Measurements from ENCODE around the gene WDR90. TPM values are rescaled to one million over a fixed set of nuclear protein-coding genes. Genes with fewer than 3 reads are reported as not detected.

WDR90 gene
- polyA plus RNA-seq, 2 of the 4 experiments (the other 2 are of a cell fraction) = 6.5 to 30.7 TPM

DNA sequence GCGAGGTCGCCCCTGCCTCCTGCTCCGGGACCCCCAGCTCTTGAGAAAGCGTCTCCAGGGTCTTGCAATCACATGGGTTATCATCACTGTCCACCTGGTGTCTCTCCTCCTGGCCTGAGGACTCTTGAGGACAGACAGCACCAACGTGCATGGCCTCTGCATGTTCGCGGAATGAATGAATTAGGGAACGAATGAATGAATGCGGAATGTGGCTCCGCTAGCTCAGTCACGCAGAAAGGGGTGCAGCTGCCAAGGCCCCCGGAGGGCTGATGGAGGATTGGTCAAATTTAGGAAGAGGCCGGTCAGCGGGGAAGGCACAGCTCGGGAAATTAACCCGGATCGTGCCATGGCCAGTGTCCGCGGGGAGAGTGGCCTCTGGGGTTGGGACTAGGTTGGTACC is 53.2 kb downstream of the WDR90 start (continued):
- no peak for TF ChIP-seq HOXB5 (CRISPR knock-in tag; IDR thresholded peaks at IDR 0.05)
- no peak for TF ChIP-seq BCL3 (IDR thresholded peaks at IDR 0.05)
- TF ChIP-seq RAD21 (conservative IDR thresholded peaks at IDR 0.05 in 1 of 2, IDR thresholded peaks at IDR 0.05 in 1 of 2) = no peak
- no peak for TF ChIP-seq CHD4 (IDR thresholded peaks at IDR 0.05; ENCODE audit: borderline replicate concordance)

- no peak overlapping the region for H3K4me3 ChIP-seq
- H3K27ac ChIP-seq = no peak overlapping the region
- 55% methylated on average over 6 of the region's 12 CpGs for WGBS (ENCODE audit: missing lambda C conversion rate)
- POLR2A ChIA-PET = interaction anchor here (1.4 kb wide), 1 partner anchor 13 kb away, joined by 4 read pairs; the partner anchor contains the start of gene WDR24
- ATAC-seq (peak in 1 of 2 experiments; percentile 28; a peak in 3 of 6 replicates), DNase-seq (ENCODE audit: low read depth in 1 of 2, low spot score in 1 of 2) (no peak), FAIRE-seq (no peak)
- H3K4me2 ChIP-seq = no peak overlapping the region
- H3K4me1 ChIP-seq = peaks cover 33% of the 10 kb centered on the region
- TF ChIP-seq RFX5 (IDR thresholded peaks at IDR 0.05) (no peak), HES2 (IDR thresholded peaks at IDR 0.05) (no peak), ZFP36 (IDR thresholded peaks at IDR 0.05; ENCODE audit: borderline replicate concordance, partially characterized antibody) (no peak), BCL3 (IDR thresholded peaks at IDR 0.05) (no peak), HOXB5 (CRISPR knock-in tag; IDR thresholded peaks at IDR 0.05) (no peak), POLR2AphosphoS2 (conservative IDR thresholded peaks at IDR 0.05; ENCODE audit: low read length) (no peak), HOXB13 (CRISPR knock-in tag; IDR thresholded peaks at IDR 0.05; ENCODE audit: low read depth) (no peak), EHF (CRISPR knock-in tag; IDR thresholded peaks at IDR 0.05) (no peak), HEYL (CRISPR knock-in tag; IDR thresholded peaks at IDR 0.05) (no peak), FOSL2 (IDR thresholded peaks at IDR 0.05) (no peak), FOSL2 (CRISPR knock-in tag; IDR thresholded peaks at IDR 0.05) (no peak), ZSCAN20 (CRISPR knock-in tag; IDR thresholded peaks at IDR 0.05) (no peak), FOSB (CRISPR knock-in tag; IDR thresholded peaks at IDR 0.05) (no peak), CBX8 (IDR thresholded peaks at IDR 0.05) (no peak), BHLHE40 (IDR thresholded peaks at IDR 0.05; ENCODE audit: low read depth, low read length) (no peak), NR3C1 (IDR thresholded peaks at IDR 0.05) (no peak)
- CTCF ChIA-PET = interaction anchor here (1.1 to 25.1 kb wide), 10 partner anchors 7 to 83 kb away, joined by 3 to 656 read pairs (median 10); partner anchors contain the start of genes ANTKMT, CCDC78, CIAO3 and HAGHL
- H3K9me3 ChIP-seq = no peaks in the 10 kb centered on the region
These were observed 54.2 kb downstream of the WDR90 start for GRCh38 chr16:703406-703805.

DNA sequence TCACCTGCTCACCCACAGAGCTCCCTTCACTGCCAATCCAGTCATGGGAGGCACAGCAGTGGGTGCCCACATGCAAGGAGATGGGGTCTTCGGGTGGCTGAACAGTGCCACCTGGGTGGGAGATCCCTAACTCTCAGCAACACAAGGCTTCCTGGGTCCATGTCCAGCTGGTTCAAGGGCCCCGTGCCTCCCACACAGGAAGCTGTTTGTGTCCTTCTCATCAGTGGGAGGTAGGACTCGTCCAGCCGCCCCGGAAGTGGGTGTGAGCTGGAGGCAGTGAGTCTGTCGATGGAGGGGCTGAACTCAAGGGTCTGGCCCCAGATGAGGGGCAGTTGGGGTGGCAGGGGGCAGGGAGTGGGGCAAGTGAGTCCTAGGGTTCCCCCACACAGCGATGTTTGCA is 54.9 kb downstream of the WDR90 start:
- Histone ChIP-seq H3K27ac (no peak overlapping the region), H3K4me3 (no peak overlapping the region), H3K9me3 (no peaks in the 10 kb centered on the region), H3K4me1 (peaks cover 33% of the 10 kb centered on the region), H3K4me2 (no peak overlapping the region)
- ChIA-PET POLR2A (no interaction called here), CTCF (interaction anchor here (1.1 to 25.1 kb wide), 7 partner anchors 8 to 82 kb away, joined by 3 to 656 read pairs (median 8); partner anchors contain the start of genes ANTKMT, CCDC78, CIAO3 and HAGHL)
- WGBS (ENCODE audit: missing lambda C conversion rate) = 78% methylated on average over 5 of the region's 7 CpGs
- TF ChIP-seq HOXB13 (CRISPR knock-in tag; IDR thresholded peaks at IDR 0.05; ENCODE audit: low read depth) (no peak), RNF2 (IDR thresholded peaks at IDR 0.05; ENCODE audit: borderline replicate concordance, low read depth) (no peak), JUN (IDR thresholded peaks at IDR 0.05) (no peak), JUNB (IDR thresholded peaks at IDR 0.05) (no peak), POLR2AphosphoS2 (conservative IDR thresholded peaks at IDR 0.05; ENCODE audit: low read length) (no peak), ZNF302 (CRISPR knock-in tag; IDR thresholded peaks at IDR 0.05) (no peak), ZC3H11A (IDR thresholded peaks at IDR 0.05) (no peak), SREBF2 (IDR thresholded peaks at IDR 0.05) (no peak), BHLHE40 (IDR thresholded peaks at IDR 0.05; ENCODE audit: low read depth, low read length) (no peak), RARB (CRISPR knock-in tag; IDR thresholded peaks at IDR 0.05) (no peak), KDM1A (IDR thresholded peaks at IDR 0.05; ENCODE audit: low read depth) (no peak), SMC3 (IDR thresholded peaks at IDR 0.05) (no peak), TP53 (CRISPR knock-in tag; IDR thresholded peaks at IDR 0.05) (no peak), FOXS1 (CRISPR knock-in tag; IDR thresholded peaks at IDR 0.05) (no peak), NPAS2 (CRISPR knock-in tag; IDR thresholded peaks at IDR 0.05; ENCODE audit: borderline replicate concordance) (no peak)
- TF ChIP-seq, protein P1, sequence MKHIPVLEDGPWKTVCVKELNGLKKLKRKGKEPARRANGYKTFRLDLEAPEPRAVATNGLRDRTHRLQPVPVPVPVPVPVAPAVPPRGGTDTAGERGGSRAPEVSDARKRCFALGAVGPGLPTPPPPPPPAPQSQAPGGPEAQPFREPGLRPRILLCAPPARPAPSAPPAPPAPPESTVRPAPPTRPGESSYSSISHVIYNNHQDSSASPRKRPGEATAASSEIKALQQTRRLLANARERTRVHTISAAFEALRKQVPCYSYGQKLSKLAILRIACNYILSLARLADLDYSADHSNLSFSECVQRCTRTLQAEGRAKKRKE (CRISPR knock-in tag; IDR thresholded peaks at IDR 0.05; ENCODE audit: low read depth) = no peak
- no peak for FAIRE-seq
- no peak for DNase-seq (ENCODE audit: low read depth in 1 of 2, low spot score in 1 of 2)
- no peak for ATAC-seq
